OCI-LY1 (cell line): Measurements from ENCODE around the gene TSHR.

Experiments
- H2AFZ ChIP-seq: fragments of 200-600 bp; sonication (generic), shearing (Covaris generic); 2 replicates; pipeline ENCODE4 v1.6.0; 2014; ENCODE audit warnings: antibody characterized with exemption, mild to moderate bottlenecking, low read length
- H3F3A ChIP-seq: fragments of 200-600 bp; sonication (generic), shearing (Covaris generic); 2 replicates; pipeline ENCODE4 v1.6.0; 2014; ENCODE audit warnings: mild to moderate bottlenecking, antibody characterized with exemption, low read length, moderate library complexity; ENCODE audit not compliant: insufficient read depth
- H3K27ac ChIP-seq: fragments of 200-600 bp; sonication (generic); 2 replicates; pipeline ENCODE4 v1.5.1; 2014; ENCODE audit warnings: low read length, mixed run types, mild to moderate bottlenecking, low read depth; ENCODE audit not compliant: poor library complexity, severe bottlenecking
- H3K27me3 ChIP-seq: fragments of 200-600 bp; sonication (generic); 2 replicates; pipeline ENCODE4 v1.6.0; 2014; ENCODE audit warnings: antibody characterized with exemption, mild to moderate bottlenecking, low read length, moderate library complexity; ENCODE audit not compliant: insufficient read depth
- H3K36me3 ChIP-seq: fragments of 200-600 bp; sonication (generic); 2 replicates; pipeline ENCODE4 v1.6.1; 2014; ENCODE audit warnings: mild to moderate bottlenecking, antibody characterized with exemption, low read length, moderate library complexity, mixed read lengths; ENCODE audit not compliant: insufficient read depth
- H3K4me1 ChIP-seq: fragments of 200-600 bp; sonication (generic); 2 replicates; pipeline ENCODE4 v1.5.1; 2014; ENCODE audit warnings: mild to moderate bottlenecking, low read length, moderate library complexity; ENCODE audit not compliant: insufficient read depth, severe bottlenecking
- H3K4me2 ChIP-seq: fragments of 200-600 bp; sonication (generic), shearing (Covaris generic); 2 replicates; pipeline ENCODE4 v1.6.1; 2014; ENCODE audit warnings: low read length
- H3K4me3 ChIP-seq: fragments of 200-600 bp; sonication (generic); 2 replicates; pipeline ENCODE4 v1.5.1; 2014; ENCODE audit warnings: low read length, low read depth, mild to moderate bottlenecking, mixed read lengths; ENCODE audit not compliant: poor library complexity, severe bottlenecking
- H3K79me2 ChIP-seq: fragments of 200-600 bp; shearing (Covaris generic); 2 replicates; pipeline ENCODE4 v1.6.1; 2016; ENCODE audit warnings: mixed run types, low read length, mixed read lengths; ENCODE audit not compliant: insufficient read depth
- H3K9ac ChIP-seq: fragments of 200-600 bp; sonication (generic), shearing (Covaris generic); 2 replicates; pipeline ENCODE4 v1.6.1; 2014; ENCODE audit warnings: mild to moderate bottlenecking, low read length, mixed read lengths
- H3K9me2 ChIP-seq: fragments of 200-600 bp; sonication (generic), shearing (Covaris generic); 2 replicates; pipeline ENCODE4 v1.6.1; 2014; ENCODE audit warnings: low read depth, mild to moderate bottlenecking, low read length, mixed read lengths
- H3K9me3 ChIP-seq: fragments of 200-600 bp; shearing (Covaris generic); 2 replicates; pipeline ENCODE4 v1.6.1; 2014; ENCODE audit warnings: low read length, mixed read lengths
- H4K20me1 ChIP-seq: fragments of 200-600 bp; sonication (generic), shearing (Covaris generic); 2 replicates; pipeline ENCODE4 v1.6.0; 2016; ENCODE audit warnings: mild to moderate bottlenecking, low read length; ENCODE audit not compliant: insufficient read depth
- EZH2 ChIP-seq: fragments of 200-600 bp; sonication (generic), shearing (Covaris generic); IDR thresholded peaks from 2 replicates; pipeline ENCODE4 v1.8.0; 2017; ENCODE audit warnings: borderline replicate concordance, mixed run types, mild to moderate bottlenecking, antibody characterized with exemption, low read length, moderate library complexity, mixed read lengths
- TF ChIP-seq, protein P1 (sequence below): fragments of 200-600 bp; sonication (generic), shearing (Covaris generic); IDR thresholded peaks from 2 replicates; pipeline ENCODE4 v1.5.1; 2017; ENCODE audit warnings: mild to moderate bottlenecking, antibody characterized with exemption, low read length, moderate library complexity, mixed read lengths

TSHR gene

DNA sequence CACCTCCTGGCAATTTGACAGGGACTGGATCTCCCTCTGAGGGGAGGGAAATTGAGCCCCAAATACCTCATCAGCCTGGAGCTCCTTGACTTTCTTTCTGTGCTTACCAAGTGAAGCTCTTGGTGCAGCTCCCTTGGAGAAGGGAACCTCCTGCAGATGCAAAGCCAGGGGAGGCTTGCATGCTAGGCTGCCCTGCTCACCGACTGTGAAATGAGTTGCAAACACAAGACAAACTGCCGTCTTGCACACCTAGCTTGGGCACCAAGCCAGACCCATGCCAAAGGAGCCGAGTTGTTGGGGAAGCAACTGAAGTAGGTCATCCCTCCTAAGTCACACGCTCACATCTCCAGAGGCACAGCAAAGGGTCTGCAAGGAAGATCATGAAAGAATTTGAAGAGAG is 170.1 kb downstream of the TSHR start:
- H3K27me3 ChIP-seq = no peaks in the 10 kb centered on the region
- H3K9ac ChIP-seq = no peak overlapping the region
- no peaks in the 10 kb centered on the region for H3K4me1 ChIP-seq
- H3F3A ChIP-seq = no peaks in the 10 kb centered on the region
- H3K79me2 ChIP-seq = no peaks in the 10 kb centered on the region
- H3K4me2 ChIP-seq = no peak overlapping the region
- no peak overlapping the region for H3K4me3 ChIP-seq
- H3K27ac ChIP-seq = no peak overlapping the region
- TF ChIP-seq, protein P1, sequence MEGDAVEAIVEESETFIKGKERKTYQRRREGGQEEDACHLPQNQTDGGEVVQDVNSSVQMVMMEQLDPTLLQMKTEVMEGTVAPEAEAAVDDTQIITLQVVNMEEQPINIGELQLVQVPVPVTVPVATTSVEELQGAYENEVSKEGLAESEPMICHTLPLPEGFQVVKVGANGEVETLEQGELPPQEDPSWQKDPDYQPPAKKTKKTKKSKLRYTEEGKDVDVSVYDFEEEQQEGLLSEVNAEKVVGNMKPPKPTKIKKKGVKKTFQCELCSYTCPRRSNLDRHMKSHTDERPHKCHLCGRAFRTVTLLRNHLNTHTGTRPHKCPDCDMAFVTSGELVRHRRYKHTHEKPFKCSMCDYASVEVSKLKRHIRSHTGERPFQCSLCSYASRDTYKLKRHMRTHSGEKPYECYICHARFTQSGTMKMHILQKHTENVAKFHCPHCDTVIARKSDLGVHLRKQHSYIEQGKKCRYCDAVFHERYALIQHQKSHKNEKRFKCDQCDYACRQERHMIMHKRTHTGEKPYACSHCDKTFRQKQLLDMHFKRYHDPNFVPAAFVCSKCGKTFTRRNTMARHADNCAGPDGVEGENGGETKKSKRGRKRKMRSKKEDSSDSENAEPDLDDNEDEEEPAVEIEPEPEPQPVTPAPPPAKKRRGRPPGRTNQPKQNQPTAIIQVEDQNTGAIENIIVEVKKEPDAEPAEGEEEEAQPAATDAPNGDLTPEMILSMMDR = no peak
- no peak for TF ChIP-seq EZH2
- no peaks in the 10 kb centered on the region for H3K9me3 ChIP-seq
- H3K9me2 ChIP-seq = no peaks in the 10 kb centered on the region
- no peaks in the 10 kb centered on the region for H3K36me3 ChIP-seq
- H4K20me1 ChIP-seq = no peaks in the 10 kb centered on the region
- no peak overlapping the region for H2AFZ ChIP-seq

DNA sequence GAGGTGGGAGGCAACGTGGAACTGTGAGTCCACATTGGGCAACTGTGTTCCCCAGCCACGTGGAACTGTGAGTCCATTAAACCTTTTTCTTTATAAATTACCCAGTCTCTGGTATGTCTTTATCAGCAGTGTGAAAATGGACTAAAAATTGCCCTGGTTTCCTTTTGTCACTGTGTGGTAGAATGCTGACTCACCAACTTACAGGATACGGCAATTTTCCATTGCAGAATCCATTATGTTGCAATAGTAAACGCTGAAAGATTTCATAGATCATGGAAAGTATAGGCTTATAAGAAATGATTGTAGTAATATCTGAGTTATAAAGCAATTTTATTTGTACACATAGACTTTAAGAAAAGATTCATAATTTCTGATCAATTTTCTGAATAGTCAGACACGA is 172.4 kb downstream of the TSHR start:
- Histone ChIP-seq H4K20me1 (no peaks in the 10 kb centered on the region), H3K9me2 (no peaks in the 10 kb centered on the region), H3K79me2 (no peaks in the 10 kb centered on the region), H3K36me3 (no peaks in the 10 kb centered on the region), H3K9me3 (no peaks in the 10 kb centered on the region), H3K4me1 (no peaks in the 10 kb centered on the region), H2AFZ (no peak overlapping the region), H3F3A (no peaks in the 10 kb centered on the region), H3K4me2 (no peak overlapping the region), H3K4me3 (no peak overlapping the region), H3K27ac (no peak overlapping the region), H3K9ac (no peak overlapping the region), H3K27me3 (no peaks in the 10 kb centered on the region)
- TF ChIP-seq, protein P1 = no peak
- no peak for TF ChIP-seq EZH2

DNA sequence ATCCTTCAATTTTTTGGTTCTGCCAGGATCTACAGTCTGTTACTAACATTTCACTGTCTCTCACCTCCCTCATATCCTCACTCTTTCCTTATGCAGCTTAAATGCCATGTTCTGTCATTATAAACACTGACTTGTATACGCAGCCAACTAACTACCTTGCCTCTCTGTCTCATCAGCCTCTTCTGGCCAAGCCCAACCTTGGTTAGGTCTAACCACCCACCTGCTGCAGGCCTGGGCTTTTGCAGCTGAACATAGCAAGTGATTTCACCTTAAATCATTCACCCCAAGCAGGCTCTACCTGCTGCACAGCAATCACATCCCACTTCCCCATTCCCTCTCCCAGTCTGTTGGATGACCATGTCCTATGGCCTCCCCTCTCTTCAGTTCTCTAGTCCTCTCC is 173.8 kb downstream of the TSHR start:
- Histone ChIP-seq H2AFZ (no peak overlapping the region), H3K9me2 (no peaks in the 10 kb centered on the region), H3K9ac (no peak overlapping the region), H3K36me3 (no peaks in the 10 kb centered on the region), H3K4me3 (no peak overlapping the region), H3K79me2 (no peaks in the 10 kb centered on the region), H3K4me1 (no peaks in the 10 kb centered on the region), H3K27me3 (no peaks in the 10 kb centered on the region), H3K27ac (no peak overlapping the region), H3K4me2 (no peak overlapping the region), H3F3A (no peaks in the 10 kb centered on the region), H4K20me1 (no peaks in the 10 kb centered on the region), H3K9me3 (no peaks in the 10 kb centered on the region)
- TF ChIP-seq, protein P1 = no peak
- no peak for TF ChIP-seq EZH2
